Measurements from ENCODE around the gene MSH3.
"Not testable (repeated sequence)": the region's sequence is repeated elsewhere in the genome, so short reads cannot be mapped to it uniquely, and the experiment has no call there.

DNA sequence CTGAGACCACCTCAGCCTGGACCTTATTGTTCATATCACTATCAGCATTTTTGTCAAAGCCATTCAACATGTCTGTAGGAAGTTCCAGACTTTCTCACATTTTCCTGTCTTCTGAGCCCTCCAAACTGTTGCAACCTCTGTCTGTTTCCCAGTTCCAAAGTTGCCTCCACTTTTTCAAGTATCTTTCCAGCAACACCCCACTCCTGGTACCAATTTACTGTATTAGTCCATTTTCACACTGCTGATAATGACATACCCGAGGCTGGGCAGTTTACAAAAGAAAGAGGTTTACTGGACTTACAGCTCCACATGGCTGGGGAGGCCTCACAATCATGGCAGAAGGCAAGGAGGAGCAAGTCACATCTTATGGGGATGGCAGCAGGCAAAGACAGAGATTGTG, 195.7 kb downstream of the MSH3 start:
- TF ChIP-seq, protein P1, sequence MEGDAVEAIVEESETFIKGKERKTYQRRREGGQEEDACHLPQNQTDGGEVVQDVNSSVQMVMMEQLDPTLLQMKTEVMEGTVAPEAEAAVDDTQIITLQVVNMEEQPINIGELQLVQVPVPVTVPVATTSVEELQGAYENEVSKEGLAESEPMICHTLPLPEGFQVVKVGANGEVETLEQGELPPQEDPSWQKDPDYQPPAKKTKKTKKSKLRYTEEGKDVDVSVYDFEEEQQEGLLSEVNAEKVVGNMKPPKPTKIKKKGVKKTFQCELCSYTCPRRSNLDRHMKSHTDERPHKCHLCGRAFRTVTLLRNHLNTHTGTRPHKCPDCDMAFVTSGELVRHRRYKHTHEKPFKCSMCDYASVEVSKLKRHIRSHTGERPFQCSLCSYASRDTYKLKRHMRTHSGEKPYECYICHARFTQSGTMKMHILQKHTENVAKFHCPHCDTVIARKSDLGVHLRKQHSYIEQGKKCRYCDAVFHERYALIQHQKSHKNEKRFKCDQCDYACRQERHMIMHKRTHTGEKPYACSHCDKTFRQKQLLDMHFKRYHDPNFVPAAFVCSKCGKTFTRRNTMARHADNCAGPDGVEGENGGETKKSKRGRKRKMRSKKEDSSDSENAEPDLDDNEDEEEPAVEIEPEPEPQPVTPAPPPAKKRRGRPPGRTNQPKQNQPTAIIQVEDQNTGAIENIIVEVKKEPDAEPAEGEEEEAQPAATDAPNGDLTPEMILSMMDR (tag by site-specific recombination; IDR thresholded peaks at IDR 0.05), result not testable (repeated sequence)
- TF ChIP-seq ZNF239 (tag by site-specific recombination; IDR thresholded peaks at IDR 0.05); ZNF266 (tag by site-specific recombination; IDR thresholded peaks at IDR 0.05; ENCODE audit: low read depth); ZNF302 (tag by site-specific recombination; IDR thresholded peaks at IDR 0.05; ENCODE audit: low read depth): not testable (repeated sequence)

Data from HEK293 (cell line).